NT2/D1 (cell line): ENCODE data around the gene LHFPL6.

ENCODE experiments used
- SUZ12 ChIP-seq: IDR thresholded peaks from 2 replicates; pipeline ENCODE4 v1.6.1; 2011; ENCODE audit not compliant: insufficient read length, insufficient read depth; ENCODE audit errors: extremely low read depth
- YY1 ChIP-seq: IDR thresholded peaks from 2 replicates; pipeline ENCODE4 v1.6.1; 2011; ENCODE audit not compliant: insufficient read length, insufficient read depth
- ZNF274 ChIP-seq: IDR thresholded peaks from 2 replicates; pipeline ENCODE4 v1.6.1; 2011; ENCODE audit warnings: mild to moderate bottlenecking, low read depth, low read length

DNA sequence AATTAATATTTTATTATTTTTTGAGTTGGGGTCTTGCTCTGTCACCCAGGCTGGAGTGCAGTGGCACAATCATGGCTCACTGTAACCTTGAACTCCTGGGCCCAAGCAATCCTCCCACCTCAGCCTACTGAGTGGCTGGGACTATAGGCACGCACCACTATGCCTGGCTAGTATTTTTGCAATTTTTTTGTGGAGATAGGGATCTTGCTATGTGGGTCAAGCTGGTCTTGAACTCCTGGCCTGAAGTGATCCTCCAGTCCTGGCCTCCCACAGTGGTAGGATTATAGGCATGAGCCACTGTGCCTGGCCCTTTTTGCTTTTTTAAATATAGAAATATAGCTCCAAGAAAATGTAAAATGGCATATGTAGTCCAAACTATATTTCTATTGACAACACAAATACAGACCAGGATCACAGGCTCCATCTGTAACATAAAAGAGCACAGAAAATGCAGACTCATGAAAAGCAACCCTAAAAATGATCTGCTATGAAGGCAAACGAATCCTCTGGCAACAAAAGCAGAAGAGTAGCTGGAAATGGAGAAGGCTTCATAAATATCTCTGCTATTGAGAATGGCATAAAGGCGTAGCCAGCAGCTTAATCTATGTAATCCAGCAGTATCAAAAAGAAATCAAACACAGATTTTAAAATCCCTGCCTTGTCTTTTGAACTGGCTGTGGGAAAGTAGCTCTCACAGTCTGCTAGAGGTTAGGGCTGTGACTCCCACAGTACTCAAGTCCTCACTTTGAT, 200.6 kb downstream of the LHFPL6 start:
- TF ChIP-seq YY1 (no peak), ZNF274 (no peak), SUZ12 (no peak)
